ENCODE results near the gene APRT. TPM values are rescaled to one million over a fixed set of nuclear protein-coding genes. Genes with fewer than 3 reads are reported as not detected.

Gene APRT
- total and polyA plus RNA-seq, 10 of the 15 experiments (the other 5 are each of a cell fraction or from before 2014, with no cell fraction given) = 30.6 to 495 (median 166) TPM

DNA sequence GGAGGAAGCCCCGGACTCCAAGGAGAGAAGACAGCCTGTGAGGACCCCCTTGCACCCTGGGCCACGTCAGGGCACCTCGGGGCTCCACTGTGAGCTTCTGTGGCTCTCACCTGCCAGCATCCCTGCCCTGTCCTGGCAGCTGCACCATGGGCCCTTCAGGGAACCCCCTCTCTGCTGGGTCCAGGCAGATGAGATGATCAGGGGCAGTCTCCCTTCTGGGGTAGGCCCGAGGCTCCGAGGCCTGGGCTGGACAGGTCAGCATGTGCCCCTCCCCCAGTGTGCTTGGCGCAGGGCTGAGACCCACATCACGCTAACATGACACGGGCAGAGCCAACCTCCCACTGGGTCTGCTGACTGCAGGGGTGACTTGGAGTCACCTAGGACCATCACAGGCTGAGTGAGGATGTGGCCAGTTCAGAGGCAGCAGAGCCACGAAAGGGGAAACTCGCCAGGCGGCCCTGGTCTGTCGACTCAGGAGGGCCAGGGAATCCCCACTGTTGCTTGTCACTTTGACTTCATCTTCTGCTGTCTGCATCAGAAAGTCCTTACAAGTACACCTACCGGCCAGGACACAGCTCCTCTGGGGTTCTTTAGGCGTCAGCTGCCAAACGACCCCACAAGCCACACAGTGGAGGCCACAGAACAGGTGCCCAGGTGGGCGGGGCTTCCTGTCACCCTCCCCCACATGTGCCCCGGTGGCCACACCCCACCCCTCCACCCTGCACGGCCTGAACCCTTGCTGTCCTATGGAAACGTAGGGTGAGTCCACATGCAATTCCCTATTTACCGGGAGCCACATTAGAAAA lies 42.8 kb upstream of the APRT start:
- RAD21 ChIA-PET (ENCODE audit: unreplicated experiment) = no interaction called here
- SMC1A ChIA-PET (ENCODE audit: uncharacterized antibody, unreplicated experiment) = interaction anchor here (0.8 kb wide), 1 partner anchor 8 kb away, joined by 3 read pairs; no protein-coding TSS in a partner anchor
- Histone ChIP-seq H3K4me1 (ENCODE audit: control insufficient read depth, insufficient read depth, low read length) (peaks cover 23% of the 10 kb centered on the region), H4K20me1 (ENCODE audit: control insufficient read depth, insufficient read depth) (0 out of 2 replicates have a peak, but pooled peaks cover 2% of the 10 kb centered on the region), H3K27ac (ENCODE audit: control insufficient read depth, insufficient read depth) (no peak overlapping the region), H3K79me2 (ENCODE audit: control insufficient read depth, insufficient read depth, low read length) (peaks cover 13% of the 10 kb centered on the region), H3K4me3 (no peak overlapping the region), H3K9ac (ENCODE audit: control insufficient read depth, insufficient read depth, low read length) (no peak overlapping the region), H3K9me3 (replicated peaks; ENCODE audit: control insufficient read depth, insufficient read depth, low read length) (no peaks in the 10 kb centered on the region), H2AFZ (ENCODE audit: control insufficient read depth, low read depth, low read length) (no peak overlapping the region), H3K4me2 (ENCODE audit: control insufficient read depth, insufficient read depth) (peak overlapping the region; percentile 48; the same call in 1 of the 2 replicates), H3K27me3 (replicated peaks in 1 of 2; ENCODE audit: control insufficient read depth in 2 of 2, insufficient read depth in 2 of 2, low read length in 1 of 2) (no peaks in the 10 kb centered on the region), H3K36me3 (ENCODE audit: control insufficient read depth in 2 of 2, insufficient read depth in 2 of 2, low read length in 1 of 2) (peaks cover 0 to 3% of the 10 kb centered on the region in 2 experiments; a peak in 1 of 4 replicates)
- peak; percentile 44 for ATAC-seq
- in situ Hi-C loops (cut with MboI) = no loop called here
- intact Hi-C loops (cut with micrococcal nuclease; ENCODE audit: unreplicated experiment) = loop anchor here (5.0 kb wide), 2 partner anchors 42 to 68 kb away; partner anchors contain the start of gene APRT
- WGBS (ENCODE audit: insufficient coverage, insufficient replicate concordance, low lambda C conversion rate, missing lambda C conversion rate) = 30% methylated on average over 20 of the region's 20 CpGs
- CTCF ChIA-PET = interaction anchor here (1.1 kb wide), 1 partner anchor 9 kb away, joined by 3 read pairs; no protein-coding TSS in a partner anchor
- TF ChIP-seq TCF12 (IDR thresholded peaks at IDR 0.05; ENCODE audit: low read depth, low read length) (0 out of 2 replicates have a peak, but pooled peaks have one; percentile 24), RUNX3 (IDR thresholded peaks at IDR 0.05; ENCODE audit: low read length) (no peak), RELA (IDR thresholded peaks at IDR 0.05; ENCODE audit: borderline replicate concordance, partially characterized antibody) (no peak), ZNF687 (IDR thresholded peaks at IDR 0.05) (no peak), RELB (IDR thresholded peaks at IDR 0.05; ENCODE audit: low read depth) (0 out of 2 replicates have a peak, but pooled peaks have one; percentile 18), BHLHE40 (IDR thresholded peaks at IDR 0.05; ENCODE audit: borderline replicate concordance in 1 of 2, low read depth in 2 of 2, low read length in 1 of 2) (peak in 1 of 2 experiments; percentile 14; a peak in 1 of 4 replicates), CTCF (IDR thresholded peaks at IDR 0.05 in 2 of 3, conservative IDR thresholded peaks at IDR 0.05 in 1 of 3; ENCODE audit: control insufficient read depth in 2 of 3, extremely low read depth in 1 of 3, insufficient read depth in 1 of 3, low read depth in 3 of 3, low read length in 3 of 3) (no peak), ZNF217 (IDR thresholded peaks at IDR 0.05) (no peak), POLR2A (IDR thresholded peaks at IDR 0.05; ENCODE audit: low read depth, low read length) (no peak), ATF7 (IDR thresholded peaks at IDR 0.05; ENCODE audit: low read depth) (no peak), SMC3 (IDR thresholded peaks at IDR 0.05; ENCODE audit: borderline replicate concordance, low read length) (no peak)
- TF ChIP-seq, protein P1, sequence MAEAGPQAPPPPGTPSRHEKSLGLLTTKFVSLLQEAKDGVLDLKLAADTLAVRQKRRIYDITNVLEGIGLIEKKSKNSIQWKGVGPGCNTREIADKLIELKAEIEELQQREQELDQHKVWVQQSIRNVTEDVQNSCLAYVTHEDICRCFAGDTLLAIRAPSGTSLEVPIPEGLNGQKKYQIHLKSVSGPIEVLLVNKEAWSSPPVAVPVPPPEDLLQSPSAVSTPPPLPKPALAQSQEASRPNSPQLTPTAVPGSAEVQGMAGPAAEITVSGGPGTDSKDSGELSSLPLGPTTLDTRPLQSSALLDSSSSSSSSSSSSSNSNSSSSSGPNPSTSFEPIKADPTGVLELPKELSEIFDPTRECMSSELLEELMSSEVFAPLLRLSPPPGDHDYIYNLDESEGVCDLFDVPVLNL (IDR thresholded peaks at IDR 0.05; ENCODE audit: low read depth, low read length) = no peak
- no peak for FAIRE-seq
- no peak for DNase-seq (ENCODE audit: low read depth, low spot score)
- POLR2A ChIA-PET = no interaction called here
- BruUV-seq (replicated peaks) = no TSS peak

Data from GM12878 (cell line).